ENCODE data around the gene SETD4. TPM values are rescaled to one million over a fixed set of nuclear protein-coding genes. Genes with fewer than 3 reads are reported as not detected.

SETD4 gene
- total RNA-seq (2012; rRNA removed) (7.5 and 9.5 TPM in 2 replicates), polyA plus RNA-seq (2012; rRNA removed) (7.7 and 11.4 TPM in 2 replicates), Bru-seq, nascent RNA (percentile 67 among the genes with signal in this experiment), BruChase-seq, experiment 1, labeled RNA remaining after a 6-hour chase (percentile 72 among the genes with signal in this experiment), BruChase-seq, experiment 2, labeled RNA remaining after a 2-hour chase (percentile 70 among the genes with signal in this experiment)
- 2.6 and 3.6 TPM in 2 replicates for polyA plus RNA-seq (2012; cell fraction: cytosol; rRNA removed)
- 18.4 and 35.9 TPM in 2 replicates for polyA plus RNA-seq (2012; cell fraction: nucleus; rRNA removed; ENCODE audit: low replicate concordance)
- long read RNA-seq, partial matches to known transcripts: 10 of 25 reads
- long read RNA-seq, other reads (novel, unspliced or antisense): 14 of 25 reads

GRCh38 chr21:36060159-36060921 is at the start of gene SETD4:
SETD4 (minus strand) TSS chr21:36060526; CDS start chr21:36058888, 1,638 bp downstream.
- H3K36me3 ChIP-seq (ENCODE audit: control insufficient read depth, insufficient read depth, low read length): peaks cover 19% of the 10 kb centered on the region
- POLR2A ChIA-PET (ENCODE audit: unreplicated experiment): interaction anchor here (1.0 to 1.1 kb wide), 2 partner anchors 9 to 75 kb away, joined by 3 to 7 read pairs; partner anchors contain the start of gene CBR1
- H3K9me3 ChIP-seq (ENCODE audit: control insufficient read depth, insufficient read depth, low read length): no peaks in the 10 kb centered on the region
- H2AK9ac ChIP-seq (replicated peaks; ENCODE audit: low read depth, low read length, poor library complexity): peak within 1 kb of the TSS; percentile 75
- peak within 1 kb of the TSS; percentile 96 for H2AFZ ChIP-seq (replicated peaks; ENCODE audit: low read length, poor library complexity)
- peaks cover 21 to 34% of the 10 kb centered on the region in 2 experiments for H3K79me1 ChIP-seq (ENCODE audit: low read depth in 1 of 2, low read length in 2 of 2)
- TF ChIP-seq POLR2A (IDR thresholded peaks at IDR 0.05; ENCODE audit: low read depth, low read length): peak; percentile 48; the same call in 1 of the 2 replicates
- peak; percentile 88 for TF ChIP-seq CEBPB (IDR thresholded peaks at IDR 0.05; ENCODE audit: low read depth, low read length)
- no peak for TF ChIP-seq MAFK (IDR thresholded peaks at IDR 0.05; ENCODE audit: low read depth, low read length)
- TF ChIP-seq MXI1 (IDR thresholded peaks at IDR 0.05; ENCODE audit: borderline replicate concordance, low read depth, low read length): peak; percentile 88
- TF ChIP-seq CTCF (conservative IDR thresholded peaks at IDR 0.05; ENCODE audit: low read depth, low read length): no peak
- peak; percentile 50; the same call in 1 of the 2 replicates for TF ChIP-seq BHLHE40 (IDR thresholded peaks at IDR 0.05; ENCODE audit: low read depth, low read length)
- no peak for TF ChIP-seq ELK1 (IDR thresholded peaks at IDR 0.05; ENCODE audit: borderline replicate concordance, low read depth, low read length)
- in situ Hi-C loops (cut with MboI; ENCODE audit: low sequenced_read_pairs): no loop called here
- H3K4me2 ChIP-seq (ENCODE audit: low read depth, low read length): peak within 1 kb of the TSS; percentile 82
- H2BK20ac ChIP-seq (ENCODE audit: low read depth, low read length): peak within 1 kb of the TSS; percentile 47
- dilution Hi-C loops (cut with HindIII; ENCODE audit: low sequenced_read_pairs, unreplicated experiment): no loop called here
- peak within 1 kb of the TSS; percentile 75 for H2BK5ac ChIP-seq (ENCODE audit: low read depth, low read length, poor library complexity, severe bottlenecking)
- H3K27ac ChIP-seq (ENCODE audit: insufficient read depth, low read length): peak within 1 kb of the TSS; percentile 70
- peak within 1 kb of the TSS; percentile 43 for H3K18ac ChIP-seq (ENCODE audit: low read depth, low read length)
- peak within 1 kb of the TSS; percentile 86 for H4K91ac ChIP-seq (ENCODE audit: insufficient read depth, low read depth, low read length)
- H3K27me3 ChIP-seq (ENCODE audit: control insufficient read depth, insufficient read depth, low read length): no peaks in the 10 kb centered on the region
- peaks cover 6% of the 10 kb centered on the region for H3K9me1 ChIP-seq (ENCODE audit: insufficient read depth, low read length)
- BruUV-seq (replicated peaks): no TSS peak
- peak within 1 kb of the TSS; percentile 68 for H2AK5ac ChIP-seq (ENCODE audit: low read depth, low read length)
- DNase-seq (peak; percentile 92), ATAC-seq (ENCODE audit: low read depth) (peak; percentile 94)
- H4K20me1 ChIP-seq (ENCODE audit: insufficient read depth, low read length): peaks cover 6% of the 10 kb centered on the region; the same call in 1 of the 2 replicates
- peak within 1 kb of the TSS; percentile 75 for H3K9ac ChIP-seq (ENCODE audit: low read depth, low read length)
- H4K5ac ChIP-seq (ENCODE audit: low read depth, low read length): peak within 1 kb of the TSS; percentile 74
- H3K4ac ChIP-seq (ENCODE audit: low read depth, low read length): peak within 1 kb of the TSS; percentile 85
- peak within 1 kb of the TSS; percentile 95 for H3K14ac ChIP-seq (replicated peaks; ENCODE audit: low read depth, low read length)
- H2BK15ac ChIP-seq (ENCODE audit: low read depth, low read length): peak within 1 kb of the TSS; percentile 46; the same call in 2 of the 3 replicates
- H3K56ac ChIP-seq (ENCODE audit: extremely low read depth, insufficient read depth, low read length): peak within 1 kb of the TSS; percentile 71
- WGBS, 2 experiments (ENCODE audit: extremely low coverage in 2 of 2, insufficient read length in 1 of 2): 0% methylated on average over 24 of the region's 57 CpGs; no CpG with 5 or more reads in 1 of the 2 experiments
- intact Hi-C loops (cut with micrococcal nuclease): loop anchor here (1.0 to 5.0 kb wide), 2 partner anchors 52 to 262 kb away; partner anchors contain the start of gene MORC3
- H3K4me3 ChIP-seq (ENCODE audit: insufficient read depth, low read depth, low read length): peak within 1 kb of the TSS; percentile 86
- H4K8ac ChIP-seq (ENCODE audit: low read depth in 2 of 2, low read length in 2 of 2): peak within 1 kb of the TSS; percentile 90 to 94
- H2BK120ac ChIP-seq (ENCODE audit: low read depth, low read length): peak within 1 kb of the TSS; percentile 84
- no peaks in the 10 kb centered on the region for H3K4me1 ChIP-seq (ENCODE audit: control insufficient read depth, insufficient read depth, low read length)
- CTCF ChIA-PET: no interaction called here
- H3K23ac ChIP-seq (ENCODE audit: low read depth, low read length): peak within 1 kb of the TSS; percentile 78

Data from IMR-90 (cell line).